Fibroblast of skin of back (primary cell): ENCODE data around the gene IDI1.
"Not testable (repeated sequence)": the region's sequence is repeated elsewhere in the genome, so short reads cannot be mapped to it uniquely, and the experiment has no call there.

Experiments used
- DNase-seq: peaks from one replicate; pipeline ENCODE4 v3.0.0-alpha.2; 2013

Gene IDI1

GRCh38 chr10:1033601-1034000, 15.3 kb downstream of the IDI1 start:
- DNase-seq = no peak

- DNase-seq = no peak
Measured at GRCh38 chr10:1029838-1030237, 19.1 kb downstream of the IDI1 start.

- DNase-seq = no peak
Measured at GRCh38 chr10:1026578-1026977, 22.3 kb downstream of the IDI1 start.

- DNase-seq = no peak
Measured at GRCh38 chr10:1025683-1026082, 23.2 kb downstream of the IDI1 start, which contains the start of gene IDI2. IDI2 (minus strand) TSS chr10:1025859; CDS start chr10:1024723, 1,136 bp downstream.

GRCh38 chr10:1024103-1024502, 24.8 kb downstream of the IDI1 start:
- no peak for DNase-seq

GRCh38 chr10:1022413-1022812, 26.5 kb downstream of the IDI1 start:
- DNase-seq = no peak

- DNase-seq = no peak
Measured at GRCh38 chr10:1020958-1021357, 28.0 kb downstream of the IDI1 start.

GRCh38 chr10:1020460-1020859, 28.5 kb downstream of the IDI1 start:
- no peak for DNase-seq

GRCh38 chr10:1019362-1019761, 29.6 kb downstream of the IDI1 start:
- DNase-seq = no peak

- DNase-seq = no peak
Measured at GRCh38 chr10:1015688-1016087, 33.2 kb downstream of the IDI1 start.

GRCh38 chr10:1011696-1012095, 37.2 kb downstream of the IDI1 start:
- DNase-seq = no peak

- no peak for DNase-seq
Measured at GRCh38 chr10:1010703-1011102, 38.2 kb downstream of the IDI1 start.

GRCh38 chr10:1009947-1010346, 39.0 kb downstream of the IDI1 start:
- DNase-seq = not testable (repeated sequence)

GRCh38 chr10:1009071-1009494, 39.8 kb downstream of the IDI1 start:
- no peak for DNase-seq

- no peak for DNase-seq
Measured at GRCh38 chr10:1007583-1007982, 41.3 kb downstream of the IDI1 start.

GRCh38 chr10:1006573-1006972, 42.3 kb downstream of the IDI1 start:
- no peak for DNase-seq

GRCh38 chr10:1003884-1004670, 44.8 kb downstream of the IDI1 start:
- no peak for DNase-seq

- no peak for DNase-seq
Measured at GRCh38 chr10:1002425-1003006, 46.4 kb downstream of the IDI1 start.

- DNase-seq = no peak
Measured at GRCh38 chr10:997266-998022, 51.5 kb downstream of the IDI1 start.

- DNase-seq = no peak
Measured at GRCh38 chr10:996031-996430, 52.9 kb downstream of the IDI1 start.

- DNase-seq = no peak
Measured at GRCh38 chr10:995559-995926, 53.4 kb downstream of the IDI1 start.

- DNase-seq = no peak
Measured at GRCh38 chr10:994836-995558, 53.9 kb downstream of the IDI1 start.

- DNase-seq = no peak
Measured at GRCh38 chr10:992871-993270, 56.0 kb downstream of the IDI1 start.
